Neural cell (in vitro differentiated cells): Measurements from ENCODE around the gene SAMD1.

Experiments used
- EP300 ChIP-seq: fragments of 450-650 bp; conservative IDR thresholded peaks from 2 replicates; pipeline ENCODE4 v1.6.1; 2014; ENCODE audit warnings: antibody characterized with exemption, mild to moderate bottlenecking, moderate library complexity; ENCODE audit not compliant: poor library complexity, severe bottlenecking
- EZH2 ChIP-seq: fragments of 200-600, 300-800 bp; shearing (Covaris generic), sonication (generic); IDR thresholded peaks from 2 replicates; pipeline ENCODE4 v1.6.1; 2014; ENCODE audit warnings: antibody characterized with exemption, low read length, borderline replicate concordance, mild to moderate bottlenecking; ENCODE audit not compliant: insufficient read depth, poor library complexity, severe bottlenecking
- MXI1 ChIP-seq: fragments of 450-650 bp; conservative IDR thresholded peaks from 2 replicates; pipeline ENCODE4 v1.6.1; 2014; ENCODE audit warnings: antibody characterized with exemption, mild to moderate bottlenecking; ENCODE audit not compliant: poor library complexity, severe bottlenecking
- POLR2AphosphoS5 ChIP-seq: IDR thresholded peaks from 2 replicates; pipeline ENCODE4 v1.6.1; 2012
- SMC3 ChIP-seq: fragments of 450-650 bp; conservative IDR thresholded peaks from 2 replicates; pipeline ENCODE4 v1.6.1; 2014; ENCODE audit warnings: antibody characterized with exemption, mild to moderate bottlenecking, moderate library complexity; ENCODE audit not compliant: poor library complexity
- TF ChIP-seq, protein P1 (sequence below): fragments of 450-650 bp; IDR thresholded peaks from 2 replicates; pipeline ENCODE4 v1.5.1; 2014; ENCODE audit warnings: antibody characterized with exemption, mild to moderate bottlenecking, moderate library complexity; ENCODE audit not compliant: poor library complexity, severe bottlenecking
- TF ChIP-seq, protein P2 (sequence below): IDR thresholded peaks from 2 replicates; pipeline ENCODE4 v1.6.1; 2012; ENCODE audit warnings: borderline replicate concordance

DNA sequence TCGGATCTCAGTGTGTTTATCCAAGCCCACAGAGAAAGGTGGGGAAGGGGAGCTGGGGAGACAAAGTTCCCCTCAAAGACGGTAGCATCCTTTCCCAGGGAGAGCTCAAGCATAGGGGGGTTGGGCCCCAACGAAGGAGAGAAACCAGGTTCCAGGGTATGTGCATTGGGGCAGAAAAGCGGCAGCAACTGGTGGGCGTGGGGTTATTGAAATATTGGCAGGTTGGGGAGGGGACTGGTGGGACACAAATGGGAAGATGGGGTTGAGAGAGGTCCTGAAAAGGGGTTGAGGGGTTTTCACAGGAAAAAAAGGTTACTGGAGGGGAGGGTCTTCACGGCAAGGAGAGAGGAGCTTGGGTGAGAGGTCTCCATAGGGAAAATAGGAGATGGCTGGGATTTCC is 44.8 kb upstream of the SAMD1 start:
- TF ChIP-seq POLR2AphosphoS5 (no peak), SMC3 (no peak), EZH2 (no peak), MXI1 (no peak), EP300 (no peak)
- TF ChIP-seq, protein P1, sequence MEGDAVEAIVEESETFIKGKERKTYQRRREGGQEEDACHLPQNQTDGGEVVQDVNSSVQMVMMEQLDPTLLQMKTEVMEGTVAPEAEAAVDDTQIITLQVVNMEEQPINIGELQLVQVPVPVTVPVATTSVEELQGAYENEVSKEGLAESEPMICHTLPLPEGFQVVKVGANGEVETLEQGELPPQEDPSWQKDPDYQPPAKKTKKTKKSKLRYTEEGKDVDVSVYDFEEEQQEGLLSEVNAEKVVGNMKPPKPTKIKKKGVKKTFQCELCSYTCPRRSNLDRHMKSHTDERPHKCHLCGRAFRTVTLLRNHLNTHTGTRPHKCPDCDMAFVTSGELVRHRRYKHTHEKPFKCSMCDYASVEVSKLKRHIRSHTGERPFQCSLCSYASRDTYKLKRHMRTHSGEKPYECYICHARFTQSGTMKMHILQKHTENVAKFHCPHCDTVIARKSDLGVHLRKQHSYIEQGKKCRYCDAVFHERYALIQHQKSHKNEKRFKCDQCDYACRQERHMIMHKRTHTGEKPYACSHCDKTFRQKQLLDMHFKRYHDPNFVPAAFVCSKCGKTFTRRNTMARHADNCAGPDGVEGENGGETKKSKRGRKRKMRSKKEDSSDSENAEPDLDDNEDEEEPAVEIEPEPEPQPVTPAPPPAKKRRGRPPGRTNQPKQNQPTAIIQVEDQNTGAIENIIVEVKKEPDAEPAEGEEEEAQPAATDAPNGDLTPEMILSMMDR: no peak
- TF ChIP-seq, protein P2, sequence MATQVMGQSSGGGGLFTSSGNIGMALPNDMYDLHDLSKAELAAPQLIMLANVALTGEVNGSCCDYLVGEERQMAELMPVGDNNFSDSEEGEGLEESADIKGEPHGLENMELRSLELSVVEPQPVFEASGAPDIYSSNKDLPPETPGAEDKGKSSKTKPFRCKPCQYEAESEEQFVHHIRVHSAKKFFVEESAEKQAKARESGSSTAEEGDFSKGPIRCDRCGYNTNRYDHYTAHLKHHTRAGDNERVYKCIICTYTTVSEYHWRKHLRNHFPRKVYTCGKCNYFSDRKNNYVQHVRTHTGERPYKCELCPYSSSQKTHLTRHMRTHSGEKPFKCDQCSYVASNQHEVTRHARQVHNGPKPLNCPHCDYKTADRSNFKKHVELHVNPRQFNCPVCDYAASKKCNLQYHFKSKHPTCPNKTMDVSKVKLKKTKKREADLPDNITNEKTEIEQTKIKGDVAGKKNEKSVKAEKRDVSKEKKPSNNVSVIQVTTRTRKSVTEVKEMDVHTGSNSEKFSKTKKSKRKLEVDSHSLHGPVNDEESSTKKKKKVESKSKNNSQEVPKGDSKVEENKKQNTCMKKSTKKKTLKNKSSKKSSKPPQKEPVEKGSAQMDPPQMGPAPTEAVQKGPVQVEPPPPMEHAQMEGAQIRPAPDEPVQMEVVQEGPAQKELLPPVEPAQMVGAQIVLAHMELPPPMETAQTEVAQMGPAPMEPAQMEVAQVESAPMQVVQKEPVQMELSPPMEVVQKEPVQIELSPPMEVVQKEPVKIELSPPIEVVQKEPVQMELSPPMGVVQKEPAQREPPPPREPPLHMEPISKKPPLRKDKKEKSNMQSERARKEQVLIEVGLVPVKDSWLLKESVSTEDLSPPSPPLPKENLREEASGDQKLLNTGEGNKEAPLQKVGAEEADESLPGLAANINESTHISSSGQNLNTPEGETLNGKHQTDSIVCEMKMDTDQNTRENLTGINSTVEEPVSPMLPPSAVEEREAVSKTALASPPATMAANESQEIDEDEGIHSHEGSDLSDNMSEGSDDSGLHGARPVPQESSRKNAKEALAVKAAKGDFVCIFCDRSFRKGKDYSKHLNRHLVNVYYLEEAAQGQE: no peak
